22Rv1 (cell line): ENCODE data around the gene POU4F3.

Source experiments
- CTCF ChIP-seq: fragments of 450-650 bp; IDR thresholded peaks from 2 replicates; pipeline ENCODE4 v1.5.1; 2017; ENCODE audit warnings: mild to moderate bottlenecking
- ZFX ChIP-seq: fragments of 450-650 bp; IDR thresholded peaks from 2 replicates; pipeline ENCODE4 v1.6.1; 2017; ENCODE audit warnings: antibody characterized with exemption, borderline replicate concordance

GRCh38 chr5:146337928-146338327 lies 711 bp upstream of the POU4F3 start:
- TF ChIP-seq CTCF, result no peak
- no peak for TF ChIP-seq ZFX
